Measurements from ENCODE around the gene PLEKHA4. TPM values are rescaled to one million over a fixed set of nuclear protein-coding genes. Genes with fewer than 3 reads are reported as not detected.
"Not testable (repeated sequence)": the region's sequence is repeated elsewhere in the genome, so short reads cannot be mapped to it uniquely, and the experiment has no call there.

PLEKHA4 gene
- total RNA-seq, 4 donors from 2014 or later = 2.6 to 34.4 (median 10.3) TPM

- Histone ChIP-seq H3K36me3 (no peaks in the 10 kb centered on the region), H3K27me3 (no peaks in the 10 kb centered on the region), H3K27ac (no peak overlapping the region), H3K9me3 (no peaks in the 10 kb centered on the region), H3K4me1 (peaks cover 0 to 15% (median 10%) of the 10 kb centered on the region in 4 donors), H3K4me3 (no peak overlapping the region)
- intact Hi-C loops (cut with DNase I; ENCODE audit: low total_unique reads) = loop anchor here (10.0 kb wide), 1 partner anchor 182 kb away; no protein-coding TSS in a partner anchor
- no peak for TF ChIP-seq EP300 (IDR thresholded peaks at IDR 0.05; ENCODE audit: low read depth)
- no peak for TF ChIP-seq POLR2A (IDR thresholded peaks at IDR 0.05)
- no peak for TF ChIP-seq CTCF (IDR thresholded peaks at IDR 0.05)
- no peak for TF ChIP-seq POLR2AphosphoS5 (IDR thresholded peaks at IDR 0.05)
- no peak for DNase-seq
- WGBS, 2 donors (ENCODE audit: low coverage in 1 of 2) = 84 to 100% methylated on average over 1 to 8 of the region's 8 CpGs
- in situ Hi-C loops (cut with MboI; ENCODE audit: low pct_ligation_motif_present in 1 of 4, low pct_unique_long_range_greater_than_20kb in 1 of 4, low sequenced_read_pairs in 3 of 4) = loop anchor here in 3 of 4 donors (5.0 kb wide), 3 partner anchors 44 to 179 kb away; partner anchors contain the start of gene HSD17B14 (in 2 of the 3)
Observed at GRCh38 chr19:48793271-48793670, 75.1 kb downstream of the PLEKHA4 start.

DNA sequence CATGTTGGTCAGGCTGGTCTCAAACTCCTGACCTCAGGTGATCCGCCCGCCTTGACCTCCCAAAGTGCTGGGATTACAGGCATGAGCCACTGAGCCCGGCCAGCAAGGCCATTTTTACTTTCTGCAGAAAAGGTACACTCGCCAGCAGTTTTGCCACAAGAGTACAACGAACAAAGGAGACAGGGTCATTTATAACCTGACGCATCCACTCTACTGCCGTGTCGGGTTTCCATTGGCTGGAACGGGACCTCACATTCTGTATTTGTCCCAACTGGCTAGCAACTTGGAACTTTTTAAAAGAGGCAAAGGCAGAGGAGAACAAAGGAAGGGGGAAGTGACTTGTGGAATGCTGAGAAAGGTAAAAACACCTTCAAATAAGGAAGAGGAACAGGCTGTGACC is 81.1 kb downstream of the PLEKHA4 start:
- WGBS, 2 donors (ENCODE audit: low coverage in 1 of 2) = 33 to 58% methylated on average over 1 to 9 of the region's 9 CpGs
- H3K4me3 ChIP-seq; H3K9me3 ChIP-seq; DNase-seq; H3K36me3 ChIP-seq; in situ Hi-C loops (cut with MboI; ENCODE audit: low pct_ligation_motif_present in 1 of 4, low pct_unique_long_range_greater_than_20kb in 1 of 4, low sequenced_read_pairs in 3 of 4); intact Hi-C loops (cut with DNase I; ENCODE audit: low total_unique reads); H3K27ac ChIP-seq: not testable (repeated sequence)
- H3K4me1 ChIP-seq = peaks cover 0 to 10% (median 0%) of the 10 kb centered on the region in 4 donors
- H3K27me3 ChIP-seq = peaks cover 23% of the 10 kb centered on the region

Small RNA genes within 50 kb of the gene (small RNA-seq; reads per million reads assigned to genes)
- gene RNU6-317P = 0 reads per million in 4 donors

Other genes with a start within 250 kb of the PLEKHA4 start
- 1,000 to 10,000 TPM; 1,394 to 2,260 (median 1,686) TPM for gene RPL18, start 249.4 kb downstream of the PLEKHA4 start, total RNA-seq
- gene SPHK2, start 249.1 kb downstream of the PLEKHA4 start, total RNA-seq = 100 to 1,000 TPM in 1 of 4 donors, 10 to 100 TPM in 3; 41.8 to 185 (median 68.7) TPM
- gene DBP, start 231.2 kb downstream of the PLEKHA4 start, total RNA-seq = 10 to 100 TPM in 3 of 4 donors, 1 to 10 TPM in 1; 8.7 to 13.8 (median 11.6) TPM
- gene CA11, start 222.4 kb downstream of the PLEKHA4 start, total RNA-seq = 1 to 10 TPM in 2 of 4 donors, not detected in 2; 1.4 to 2.5 TPM
- gene NTN5, start 195.6 kb downstream of the PLEKHA4 start, total RNA-seq = 1 to 10 TPM in 1 of 4 donors, under 1 TPM in 1, not detected in 2; 0.41 to 1.1 TPM
- gene FUT2, start 172.6 kb downstream of the PLEKHA4 start, total RNA-seq = 10 to 100 TPM; 32.5 to 68.6 (median 55.1) TPM
- gene MAMSTR, start 148.9 kb downstream of the PLEKHA4 start, total RNA-seq = 1 to 10 TPM in 2 of 4 donors, under 1 TPM in 1, not detected in 1; 0.55 to 2.2 (median 1.6) TPM
- 10 to 100 TPM in 2 of 4 donors, 1 to 10 TPM in 2; 3.0 to 11.1 (median 7.0) TPM for gene RASIP1, start 128.0 kb downstream of the PLEKHA4 start, total RNA-seq
- not detected for gene IZUMO1, start 121.7 kb downstream of the PLEKHA4 start, total RNA-seq
- under 1 TPM; 0.27 to 1.00 (median 0.58) TPM for gene FUT1, start 116.0 kb downstream of the PLEKHA4 start, total RNA-seq
- not detected for gene FGF21, start 113.1 kb downstream of the PLEKHA4 start, total RNA-seq
- 10 to 100 TPM; 32.4 to 51.5 (median 42.8) TPM for gene BCAT2, start 57.6 kb downstream of the PLEKHA4 start, total RNA-seq
- 10 to 100 TPM in 1 of 4 donors, 1 to 10 TPM in 3; 3.5 to 15.1 (median 5.4) TPM for gene HSD17B14, start 32.1 kb downstream of the PLEKHA4 start, total RNA-seq
- 100 to 1,000 TPM in 1 of 4 donors, 10 to 100 TPM in 3; 49.4 to 109 (median 69.5) TPM for gene PPP1R15A, start 3.8 kb upstream of the PLEKHA4 start, total RNA-seq
- gene TULP2, start 30.1 kb upstream of the PLEKHA4 start, total RNA-seq = not detected
- gene NUCB1, start 31.7 kb upstream of the PLEKHA4 start, total RNA-seq = 100 to 1,000 TPM; 135 to 196 (median 174) TPM
- 1 to 10 TPM in 2 of 4 donors, not detected in 2; 3.4 to 4.9 TPM for gene DHDH, start 65.1 kb upstream of the PLEKHA4 start, total RNA-seq
- 100 to 1,000 TPM in 2 of 4 donors, 10 to 100 TPM in 2; 74.5 to 152 (median 112) TPM for gene BAX, start 86.3 kb upstream of the PLEKHA4 start, total RNA-seq
- 1,000 to 10,000 TPM; 3,057 to 3,935 (median 3,837) TPM for gene FTL, start 96.7 kb upstream of the PLEKHA4 start, total RNA-seq
- gene GYS1, start 124.7 kb upstream of the PLEKHA4 start, total RNA-seq = 100 to 1,000 TPM in 1 of 4 donors, 10 to 100 TPM in 3; 31.8 to 107 (median 40.9) TPM
- 10 to 100 TPM; 48.6 to 66.9 (median 59.4) TPM for gene RUVBL2, start 125.3 kb upstream of the PLEKHA4 start, total RNA-seq
- 1 to 10 TPM in 1 of 4 donors, not detected in 3; 1.4 TPM for gene LHB, start 148.5 kb upstream of the PLEKHA4 start, total RNA-seq
- not detected for gene CGB3, start 155.7 kb upstream of the PLEKHA4 start, total RNA-seq
- gene CGB2, start 163.3 kb upstream of the PLEKHA4 start, total RNA-seq = not detected
- not detected for gene CGB1, start 168.3 kb upstream of the PLEKHA4 start, total RNA-seq
- not detected for gene CGB5, start 175.2 kb upstream of the PLEKHA4 start, total RNA-seq
- not detected for gene CGB8, start 180.5 kb upstream of the PLEKHA4 start, total RNA-seq
- under 1 TPM in 1 of 4 donors, not detected in 3; 0.20 TPM for gene CGB7, start 189.1 kb upstream of the PLEKHA4 start, total RNA-seq
- not detected for gene NTF4, start 196.2 kb upstream of the PLEKHA4 start, total RNA-seq
- under 1 TPM in 1 of 4 donors, not detected in 3; 0.14 TPM for gene KCNA7, start 204.1 kb upstream of the PLEKHA4 start, total RNA-seq
- 100 to 1,000 TPM; 216 to 682 (median 292) TPM for gene SNRNP70, start 216.8 kb upstream of the PLEKHA4 start, total RNA-seq
- gene LIN7B, start 245.8 kb upstream of the PLEKHA4 start, total RNA-seq = 10 to 100 TPM; 14.2 to 92.8 (median 39.8) TPM

Measured in transverse colon (tissue), 4 donors.